ENCODE measurements around the gene PTPRD.

The PTPRD gene

GRCh38 chr9:8903077-8903476 lies 1709.7 kb downstream of the PTPRD start:
- WGBS, 2 experiments (ENCODE audit: insufficient coverage in 2 of 2): 93% methylated on average over 4 of the region's 5 CpGs; no CpG with 5 or more reads in 1 of the 2 experiments
- no peaks in the 10 kb centered on the region for H3K4me1 ChIP-seq (ENCODE audit: control insufficient read depth, insufficient read depth, low read length, poor library complexity, severe bottlenecking)
- H3K4me3 ChIP-seq (ENCODE audit: extremely low read depth, insufficient read depth, low read length, poor library complexity, severe bottlenecking): no peak overlapping the region
- no peak overlapping the region for H3K27ac ChIP-seq (ENCODE audit: low read depth, low read length, severe bottlenecking)
- H3K9me3 ChIP-seq (ENCODE audit: control insufficient read depth, low read length): no peaks in the 10 kb centered on the region
- no peaks in the 10 kb centered on the region for H3K36me3 ChIP-seq (ENCODE audit: control insufficient read depth, insufficient read depth, low read length)

GRCh38 chr9:8901146-8901545 lies 1711.7 kb downstream of the PTPRD start:
- H3K27ac ChIP-seq (ENCODE audit: low read depth, low read length, severe bottlenecking): no peak overlapping the region
- 83% methylated on average over 1 of the region's 2 CpGs; no CpG with 5 or more reads in 1 of the 2 experiments for WGBS, 2 experiments (ENCODE audit: insufficient coverage in 2 of 2)
- no peaks in the 10 kb centered on the region for H3K36me3 ChIP-seq (ENCODE audit: control insufficient read depth, insufficient read depth, low read length)
- H3K4me1 ChIP-seq (ENCODE audit: control insufficient read depth, insufficient read depth, low read length, poor library complexity, severe bottlenecking): no peaks in the 10 kb centered on the region
- no peak overlapping the region for H3K4me3 ChIP-seq (ENCODE audit: extremely low read depth, insufficient read depth, low read length, poor library complexity, severe bottlenecking)
- no peaks in the 10 kb centered on the region for H3K9me3 ChIP-seq (ENCODE audit: control insufficient read depth, low read length)

GRCh38 chr9:8899511-8899910 lies 1713.3 kb downstream of the PTPRD start:
- H3K9me3 ChIP-seq (ENCODE audit: control insufficient read depth, low read length): no peaks in the 10 kb centered on the region
- no peak overlapping the region for H3K27ac ChIP-seq (ENCODE audit: low read depth, low read length, severe bottlenecking)
- no peak overlapping the region for H3K4me3 ChIP-seq (ENCODE audit: extremely low read depth, insufficient read depth, low read length, poor library complexity, severe bottlenecking)
- peaks cover 3% of the 10 kb centered on the region for H3K4me1 ChIP-seq (ENCODE audit: control insufficient read depth, insufficient read depth, low read length, poor library complexity, severe bottlenecking)
- WGBS, 2 experiments (ENCODE audit: insufficient coverage in 2 of 2): 81 to 86% methylated on average over 4 of the region's 4 CpGs
- no peaks in the 10 kb centered on the region for H3K36me3 ChIP-seq (ENCODE audit: control insufficient read depth, insufficient read depth, low read length)

- Histone ChIP-seq H3K4me1 (ENCODE audit: control insufficient read depth, insufficient read depth, low read length, poor library complexity, severe bottlenecking) (peaks cover 3% of the 10 kb centered on the region), H3K4me3 (ENCODE audit: extremely low read depth, insufficient read depth, low read length, poor library complexity, severe bottlenecking) (no peak overlapping the region), H3K9me3 (ENCODE audit: control insufficient read depth, low read length) (no peaks in the 10 kb centered on the region), H3K27ac (ENCODE audit: low read depth, low read length, severe bottlenecking) (no peak overlapping the region), H3K36me3 (ENCODE audit: control insufficient read depth, insufficient read depth, low read length) (no peaks in the 10 kb centered on the region)
- WGBS, 2 experiments (ENCODE audit: insufficient coverage in 2 of 2): 12 to 25% methylated on average over 2 of the region's 3 CpGs
These were observed 1717.0 kb downstream of the PTPRD start for GRCh38 chr9:8895861-8896224.

- no peak overlapping the region for H3K4me3 ChIP-seq (ENCODE audit: extremely low read depth, insufficient read depth, low read length, poor library complexity, severe bottlenecking)
- WGBS, 2 experiments (ENCODE audit: insufficient coverage in 2 of 2): 50 to 60% methylated on average over 1 to 2 of the region's 4 CpGs
- no peaks in the 10 kb centered on the region for H3K36me3 ChIP-seq (ENCODE audit: control insufficient read depth, insufficient read depth, low read length)
- H3K9me3 ChIP-seq (ENCODE audit: control insufficient read depth, low read length): no peaks in the 10 kb centered on the region
- peaks cover 3% of the 10 kb centered on the region for H3K4me1 ChIP-seq (ENCODE audit: control insufficient read depth, insufficient read depth, low read length, poor library complexity, severe bottlenecking)
- H3K27ac ChIP-seq (ENCODE audit: low read depth, low read length, severe bottlenecking): no peak overlapping the region
These were observed 1717.5 kb downstream of the PTPRD start for GRCh38 chr9:8895106-8895860.

GRCh38 chr9:8890695-8891094 lies 1722.1 kb downstream of the PTPRD start:
- 76 to 100% methylated on average over 2 of the region's 2 CpGs for WGBS, 2 experiments (ENCODE audit: insufficient coverage in 2 of 2)
- H3K36me3 ChIP-seq (ENCODE audit: control insufficient read depth, insufficient read depth, low read length): no peaks in the 10 kb centered on the region
- no peak overlapping the region for H3K27ac ChIP-seq (ENCODE audit: low read depth, low read length, severe bottlenecking)
- H3K4me3 ChIP-seq (ENCODE audit: extremely low read depth, insufficient read depth, low read length, poor library complexity, severe bottlenecking): no peak overlapping the region
- peaks cover 3% of the 10 kb centered on the region for H3K4me1 ChIP-seq (ENCODE audit: control insufficient read depth, insufficient read depth, low read length, poor library complexity, severe bottlenecking)
- no peaks in the 10 kb centered on the region for H3K9me3 ChIP-seq (ENCODE audit: control insufficient read depth, low read length)

GRCh38 chr9:8889100-8889499 lies 1723.7 kb downstream of the PTPRD start:
- Histone ChIP-seq H3K4me1 (ENCODE audit: control insufficient read depth, insufficient read depth, low read length, poor library complexity, severe bottlenecking) (no peaks in the 10 kb centered on the region), H3K27ac (ENCODE audit: low read depth, low read length, severe bottlenecking) (no peak overlapping the region), H3K4me3 (ENCODE audit: extremely low read depth, insufficient read depth, low read length, poor library complexity, severe bottlenecking) (no peak overlapping the region), H3K36me3 (ENCODE audit: control insufficient read depth, insufficient read depth, low read length) (no peaks in the 10 kb centered on the region), H3K9me3 (ENCODE audit: control insufficient read depth, low read length) (no peaks in the 10 kb centered on the region)
- no CpG with 5 or more reads among the region's 1 CpG for WGBS, 2 experiments (ENCODE audit: insufficient coverage in 2 of 2)

- Histone ChIP-seq H3K9me3 (ENCODE audit: control insufficient read depth, low read length) (no peaks in the 10 kb centered on the region), H3K4me1 (ENCODE audit: control insufficient read depth, insufficient read depth, low read length, poor library complexity, severe bottlenecking) (no peaks in the 10 kb centered on the region), H3K4me3 (ENCODE audit: extremely low read depth, insufficient read depth, low read length, poor library complexity, severe bottlenecking) (no peak overlapping the region), H3K36me3 (ENCODE audit: control insufficient read depth, insufficient read depth, low read length) (no peaks in the 10 kb centered on the region), H3K27ac (ENCODE audit: low read depth, low read length, severe bottlenecking) (no peak overlapping the region)
- WGBS, 2 experiments (ENCODE audit: insufficient coverage in 2 of 2): 80% methylated on average over 1 of the region's 1 CpG; no CpG with 5 or more reads in 1 of the 2 experiments
These were observed 1724.2 kb downstream of the PTPRD start for GRCh38 chr9:8888591-8888990.

- WGBS, 2 experiments (ENCODE audit: insufficient coverage in 2 of 2): no CpG with 5 or more reads among the region's 1 CpG
- H3K9me3 ChIP-seq (ENCODE audit: control insufficient read depth, low read length): no peaks in the 10 kb centered on the region
- H3K27ac ChIP-seq (ENCODE audit: low read depth, low read length, severe bottlenecking): no peak overlapping the region
- no peak overlapping the region for H3K4me3 ChIP-seq (ENCODE audit: extremely low read depth, insufficient read depth, low read length, poor library complexity, severe bottlenecking)
- no peaks in the 10 kb centered on the region for H3K4me1 ChIP-seq (ENCODE audit: control insufficient read depth, insufficient read depth, low read length, poor library complexity, severe bottlenecking)
- no peaks in the 10 kb centered on the region for H3K36me3 ChIP-seq (ENCODE audit: control insufficient read depth, insufficient read depth, low read length)
These were observed 1725.4 kb downstream of the PTPRD start for GRCh38 chr9:8887369-8887768.

- Histone ChIP-seq H3K4me1 (ENCODE audit: control insufficient read depth, insufficient read depth, low read length, poor library complexity, severe bottlenecking) (no peaks in the 10 kb centered on the region), H3K36me3 (ENCODE audit: control insufficient read depth, insufficient read depth, low read length) (no peaks in the 10 kb centered on the region), H3K4me3 (ENCODE audit: extremely low read depth, insufficient read depth, low read length, poor library complexity, severe bottlenecking) (no peak overlapping the region), H3K27ac (ENCODE audit: low read depth, low read length, severe bottlenecking) (no peak overlapping the region), H3K9me3 (ENCODE audit: control insufficient read depth, low read length) (no peaks in the 10 kb centered on the region)
- 80% methylated on average over 1 of the region's 1 CpG; no CpG with 5 or more reads in 1 of the 2 experiments for whole genome bisulfite sequencing, 2 experiments (ENCODE audit: insufficient coverage in 2 of 2)
These were observed 1729.5 kb downstream of the PTPRD start for GRCh38 chr9:8883321-8883720.

GRCh38 chr9:8880060-8880459 lies 1732.7 kb downstream of the PTPRD start:
- WGBS, 2 experiments (ENCODE audit: insufficient coverage in 2 of 2): 0% methylated on average over 1 of the region's 3 CpGs; no CpG with 5 or more reads in 1 of the 2 experiments
- Histone ChIP-seq H3K4me1 (ENCODE audit: control insufficient read depth, insufficient read depth, low read length, poor library complexity, severe bottlenecking) (peaks cover 4% of the 10 kb centered on the region), H3K9me3 (ENCODE audit: control insufficient read depth, low read length) (no peaks in the 10 kb centered on the region), H3K27ac (ENCODE audit: low read depth, low read length, severe bottlenecking) (no peak overlapping the region), H3K4me3 (ENCODE audit: extremely low read depth, insufficient read depth, low read length, poor library complexity, severe bottlenecking) (no peak overlapping the region), H3K36me3 (ENCODE audit: control insufficient read depth, insufficient read depth, low read length) (no peaks in the 10 kb centered on the region)

All from mesodermal cell (in vitro differentiated cells).